OCI-M2 (cell line): ENCODE results near the gene KLF18.
"Not testable (repeated sequence)": the region's sequence is repeated elsewhere in the genome, so short reads cannot be mapped to it uniquely, and the experiment has no call there.

Source experiments
- DNase-seq: peaks from one replicate; lab custom pipeline; 2025; ENCODE audit not compliant: unreplicated experiment; lab: John Stamatoyannopoulos, UW

KLF18 gene

GRCh38 chr1:44141531-44141930 lies at the start of gene KLF18:
Gene KLF18 (minus strand): TSS chr1:44141631. CDS start chr1:44141631, 0 bp downstream.
- no peak for DNase-seq

GRCh38 chr1:44174630-44175029 lies 33.2 kb upstream of the KLF18 start:
- no peak for DNase-seq

- no peak for DNase-seq
Observed at GRCh38 chr1:44170281-44170823, 28.9 kb upstream of the KLF18 start.

- DNase-seq = no peak
Observed at GRCh38 chr1:44168520-44169098, 27.2 kb upstream of the KLF18 start.

- DNase-seq = no peak
Observed at GRCh38 chr1:44161546-44161945, 20.1 kb upstream of the KLF18 start.

GRCh38 chr1:44158871-44159270 lies 17.4 kb upstream of the KLF18 start:
- DNase-seq = no peak

GRCh38 chr1:44157903-44158302 lies 16.5 kb upstream of the KLF18 start:
- no peak for DNase-seq

- no peak for DNase-seq
Observed at GRCh38 chr1:44154049-44154448, 12.6 kb upstream of the KLF18 start.

GRCh38 chr1:44152692-44153091 lies 11.3 kb upstream of the KLF18 start:
- DNase-seq = no peak

- DNase-seq = no peak
Observed at GRCh38 chr1:44151808-44152207, 10.4 kb upstream of the KLF18 start.

- DNase-seq = no peak
Observed at GRCh38 chr1:44151332-44151731, 9.9 kb upstream of the KLF18 start.

- no peak for DNase-seq
Observed at GRCh38 chr1:44147582-44147981, 6.2 kb upstream of the KLF18 start.

GRCh38 chr1:44146536-44147361 lies 5.3 kb upstream of the KLF18 start:
- no peak for DNase-seq

- no peak for DNase-seq
Observed at GRCh38 chr1:44144962-44145756, 3.7 kb upstream of the KLF18 start.

GRCh38 chr1:44139565-44139964 lies 1.9 kb downstream of the KLF18 start:
- DNase-seq = not testable (repeated sequence)

GRCh38 chr1:44138239-44138638 lies 3.2 kb downstream of the KLF18 start:
- no peak for DNase-seq

- DNase-seq = no peak
Observed at GRCh38 chr1:44135886-44136285, 5.5 kb downstream of the KLF18 start.

- no peak for DNase-seq
Observed at GRCh38 chr1:44134071-44134920, 7.1 kb downstream of the KLF18 start.

GRCh38 chr1:44131411-44131810 lies 10.0 kb downstream of the KLF18 start:
- no peak for DNase-seq

GRCh38 chr1:44129616-44130500 lies 11.6 kb downstream of the KLF18 start:
- no peak for DNase-seq
